ENCODE measurements around the gene OR13D1. TPM values are rescaled to one million over a fixed set of nuclear protein-coding genes. Genes with fewer than 3 reads are reported as not detected.

OR13D1 gene
- total RNA-seq, 1 experiment from 2014 or later: not detected

- Histone ChIP-seq H3K4me3 (no peak overlapping the region), H2AFZ (no peak overlapping the region), H3K9me3 (ENCODE audit: insufficient read depth, low read depth) (no peaks in the 10 kb centered on the region; the same call in 1 of the 2 replicates), H3K4me1 (replicated peaks; ENCODE audit: insufficient read depth) (no peaks in the 10 kb centered on the region), H3K27ac (no peak overlapping the region), H3K27me3 (ENCODE audit: insufficient read depth, low read depth) (peaks cover 4% of the 10 kb centered on the region; the same call in 1 of the 2 replicates), H3K9me2 (ENCODE audit: insufficient read depth) (no peaks in the 10 kb centered on the region), H3F3A (ENCODE audit: insufficient read depth, low read depth) (no peaks in the 10 kb centered on the region), H3K79me2 (ENCODE audit: low read depth) (no peaks in the 10 kb centered on the region), H4K20me1 (ENCODE audit: insufficient read depth) (no peaks in the 10 kb centered on the region), H3K36me3 (ENCODE audit: low read depth) (no peaks in the 10 kb centered on the region), H3K4me2 (no peak overlapping the region)
- POLR2A ChIA-PET (ENCODE audit: unreplicated experiment): no interaction called here
- TF ChIP-seq EZH2 (IDR thresholded peaks at IDR 0.05; ENCODE audit: low read depth) (no peak), CTCF (conservative IDR thresholded peaks at IDR 0.05) (no peak)
- BruUV-seq (replicated peaks): no TSS peak
- CTCF ChIA-PET: no interaction called here
- intact Hi-C loops (cut with micrococcal nuclease; ENCODE audit: unreplicated experiment): no loop called here
- DNase-seq: no peak
Observed at GRCh38 chr9:104711604-104712003, 17.3 kb downstream of the OR13D1 start.

GRCh38 chr9:104725014-104725413, 30.7 kb downstream of the OR13D1 start:
- Histone ChIP-seq H3F3A (ENCODE audit: insufficient read depth, low read depth) (no peaks in the 10 kb centered on the region), H3K36me3 (ENCODE audit: low read depth) (no peaks in the 10 kb centered on the region), H3K9me3 (ENCODE audit: insufficient read depth, low read depth) (no peaks in the 10 kb centered on the region; the same call in 1 of the 2 replicates), H4K20me1 (ENCODE audit: insufficient read depth) (no peaks in the 10 kb centered on the region), H2AFZ (no peak overlapping the region), H3K4me1 (replicated peaks; ENCODE audit: insufficient read depth) (no peaks in the 10 kb centered on the region), H3K79me2 (ENCODE audit: low read depth) (no peaks in the 10 kb centered on the region), H3K4me3 (no peak overlapping the region), H3K27ac (no peak overlapping the region), H3K4me2 (no peak overlapping the region), H3K27me3 (ENCODE audit: insufficient read depth, low read depth) (no peaks in the 10 kb centered on the region; the same call in 1 of the 2 replicates), H3K9me2 (ENCODE audit: insufficient read depth) (no peaks in the 10 kb centered on the region; the same call in 1 of the 2 replicates)
- ChIA-PET CTCF (no interaction called here), POLR2A (ENCODE audit: unreplicated experiment) (no interaction called here)
- intact Hi-C loops (cut with micrococcal nuclease; ENCODE audit: unreplicated experiment): no loop called here
- DNase-seq: no peak
- TF ChIP-seq EZH2 (IDR thresholded peaks at IDR 0.05; ENCODE audit: low read depth) (no peak), CTCF (conservative IDR thresholded peaks at IDR 0.05) (no peak)
- no TSS peak for BruUV-seq (replicated peaks)

GRCh38 chr9:104738452-104738851, 44.1 kb downstream of the OR13D1 start:
- no peaks in the 10 kb centered on the region for H4K20me1 ChIP-seq (ENCODE audit: insufficient read depth)
- no peak for TF ChIP-seq EZH2 (IDR thresholded peaks at IDR 0.05; ENCODE audit: low read depth)
- TF ChIP-seq CTCF (conservative IDR thresholded peaks at IDR 0.05): no peak
- DNase-seq: no peak
- no TSS peak for BruUV-seq (replicated peaks)
- no peaks in the 10 kb centered on the region for H3F3A ChIP-seq (ENCODE audit: insufficient read depth, low read depth)
- intact Hi-C loops (cut with micrococcal nuclease; ENCODE audit: unreplicated experiment): no loop called here
- no peak overlapping the region for H3K4me2 ChIP-seq
- H3K9me2 ChIP-seq (ENCODE audit: insufficient read depth): no peaks in the 10 kb centered on the region
- CTCF ChIA-PET: no interaction called here
- POLR2A ChIA-PET (ENCODE audit: unreplicated experiment): no interaction called here
- H3K4me3 ChIP-seq: no peak overlapping the region
- no peak overlapping the region for H2AFZ ChIP-seq
- no peak overlapping the region for H3K27ac ChIP-seq
- H3K36me3 ChIP-seq (ENCODE audit: low read depth): no peaks in the 10 kb centered on the region
- H3K9me3 ChIP-seq (ENCODE audit: insufficient read depth, low read depth): no peaks in the 10 kb centered on the region
- no peaks in the 10 kb centered on the region for H3K27me3 ChIP-seq (ENCODE audit: insufficient read depth, low read depth)
- no peaks in the 10 kb centered on the region for H3K79me2 ChIP-seq (ENCODE audit: low read depth)
- peaks cover 11% of the 10 kb centered on the region; the same call in 1 of the 2 replicates for H3K4me1 ChIP-seq (replicated peaks; ENCODE audit: insufficient read depth)

Data from PC-9 (cell line).